MCF 10A (cell line): ENCODE data around the gene DEUP1. TPM values are rescaled to one million over a fixed set of nuclear protein-coding genes. Genes with fewer than 3 reads are reported as not detected.

Source experiments
- BruUV-seq: library from RNA; stranded (reverse); fragments of 400-500 nt; replicated peaks from 2 replicates; lab custom pipeline; 2021; lab: Mats Ljungman, UMichigan
- CTCF ChIA-PET: fragments of 300-600 bp; sonication (Branson Sonifier 250); formaldehyde crosslinking; extraction: SDS; loops from one replicate; lab custom pipeline; 2021; ENCODE audit warnings: antibody characterized with exemption, inconsistent platforms; lab: Yijun Ruan, JAX
- POLR2A ChIA-PET: fragments of 300-600, 350-650 bp; sonication (Branson Sonifier 250); formaldehyde crosslinking; extraction: SDS; loops from one replicate; lab custom pipeline; 2020; ENCODE audit warnings: antibody characterized with exemption, inconsistent platforms; lab: Yijun Ruan, JAX
- DNase-seq: peaks from one replicate; pipeline ENCODE4 v3.0.0-alpha.2; 2018; ENCODE audit not compliant: unreplicated experiment
- H3K27ac Mint-ChIP-seq: one replicate; pipeline ENCODE4 v1.8.0; 2022; ENCODE audit warnings: mild to moderate bottlenecking, low read depth, mixed read lengths; ENCODE audit not compliant: unreplicated experiment
- H3K27me3 Mint-ChIP-seq: one replicate; pipeline ENCODE4 v1.8.0; 2022; ENCODE audit warnings: mixed read lengths; ENCODE audit not compliant: insufficient read depth, unreplicated experiment
- H3K36me3 Mint-ChIP-seq: one replicate; pipeline ENCODE4 v1.8.0; 2022; ENCODE audit warnings: mild to moderate bottlenecking, moderate library complexity, mixed read lengths; ENCODE audit not compliant: insufficient read depth, unreplicated experiment
- H3K4me1 Mint-ChIP-seq: one replicate; pipeline ENCODE4 v1.8.0; 2022; ENCODE audit warnings: mixed read lengths; ENCODE audit not compliant: insufficient read depth, unreplicated experiment
- H3K4me3 Mint-ChIP-seq: one replicate; pipeline ENCODE4 v1.8.0; 2022; ENCODE audit warnings: mild to moderate bottlenecking, moderate library complexity, mixed read lengths; ENCODE audit not compliant: unreplicated experiment
- H3K9me3 Mint-ChIP-seq: one replicate; pipeline ENCODE4 v1.8.0; 2022; ENCODE audit warnings: mixed read lengths; ENCODE audit not compliant: unreplicated experiment
- intact Hi-C: fragments of 100-400 bp; cut with micrococcal nuclease; formaldehyde crosslinking; loops from 2 replicates; pipeline ENCODE4 v1.14.1; 2022
- total RNA-seq: library from RNA; stranded (reverse); gene quantifications from 2 replicates; pipeline ENCODE4 v1.2.3, GENCODE V29; 2022
- TF ChIP-seq, protein P1 (sequence below): fragments of 200-600 bp; IDR thresholded peaks from one replicate; pipeline ENCODE4 v1.8.0; 2022; ENCODE audit warnings: antibody characterized with exemption, mild to moderate bottlenecking; ENCODE audit not compliant: unreplicated experiment

DEUP1 gene
- total RNA-seq, 1 experiment from 2014 or later = not detected

- DNase-seq = peak; percentile 89
- ChIA-PET CTCF (interaction anchor here (0.8 kb wide), 1 partner anchor 176 kb away, joined by 3 read pairs; no protein-coding TSS in a partner anchor), POLR2A (interaction anchor here (0.6 kb wide), 2 partner anchors 8 to 176 kb away, joined by 3 read pairs; no protein-coding TSS in a partner anchor)
- Mint-ChIP-seq H3K9me3 (no peaks in the 10 kb centered on the region), H3K36me3 (peaks cover 6% of the 10 kb centered on the region), H3K27ac (no peak overlapping the region), H3K4me3 (no peak overlapping the region), H3K4me1 (peaks cover 9% of the 10 kb centered on the region), H3K27me3 (no peaks in the 10 kb centered on the region)
- TF ChIP-seq, protein P1, sequence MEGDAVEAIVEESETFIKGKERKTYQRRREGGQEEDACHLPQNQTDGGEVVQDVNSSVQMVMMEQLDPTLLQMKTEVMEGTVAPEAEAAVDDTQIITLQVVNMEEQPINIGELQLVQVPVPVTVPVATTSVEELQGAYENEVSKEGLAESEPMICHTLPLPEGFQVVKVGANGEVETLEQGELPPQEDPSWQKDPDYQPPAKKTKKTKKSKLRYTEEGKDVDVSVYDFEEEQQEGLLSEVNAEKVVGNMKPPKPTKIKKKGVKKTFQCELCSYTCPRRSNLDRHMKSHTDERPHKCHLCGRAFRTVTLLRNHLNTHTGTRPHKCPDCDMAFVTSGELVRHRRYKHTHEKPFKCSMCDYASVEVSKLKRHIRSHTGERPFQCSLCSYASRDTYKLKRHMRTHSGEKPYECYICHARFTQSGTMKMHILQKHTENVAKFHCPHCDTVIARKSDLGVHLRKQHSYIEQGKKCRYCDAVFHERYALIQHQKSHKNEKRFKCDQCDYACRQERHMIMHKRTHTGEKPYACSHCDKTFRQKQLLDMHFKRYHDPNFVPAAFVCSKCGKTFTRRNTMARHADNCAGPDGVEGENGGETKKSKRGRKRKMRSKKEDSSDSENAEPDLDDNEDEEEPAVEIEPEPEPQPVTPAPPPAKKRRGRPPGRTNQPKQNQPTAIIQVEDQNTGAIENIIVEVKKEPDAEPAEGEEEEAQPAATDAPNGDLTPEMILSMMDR = no peak
- BruUV-seq = no TSS peak
- intact Hi-C loops = no loop called here
Measured at GRCh38 chr11:93476796-93477195, 146.3 kb downstream of the DEUP1 start.

DNA sequence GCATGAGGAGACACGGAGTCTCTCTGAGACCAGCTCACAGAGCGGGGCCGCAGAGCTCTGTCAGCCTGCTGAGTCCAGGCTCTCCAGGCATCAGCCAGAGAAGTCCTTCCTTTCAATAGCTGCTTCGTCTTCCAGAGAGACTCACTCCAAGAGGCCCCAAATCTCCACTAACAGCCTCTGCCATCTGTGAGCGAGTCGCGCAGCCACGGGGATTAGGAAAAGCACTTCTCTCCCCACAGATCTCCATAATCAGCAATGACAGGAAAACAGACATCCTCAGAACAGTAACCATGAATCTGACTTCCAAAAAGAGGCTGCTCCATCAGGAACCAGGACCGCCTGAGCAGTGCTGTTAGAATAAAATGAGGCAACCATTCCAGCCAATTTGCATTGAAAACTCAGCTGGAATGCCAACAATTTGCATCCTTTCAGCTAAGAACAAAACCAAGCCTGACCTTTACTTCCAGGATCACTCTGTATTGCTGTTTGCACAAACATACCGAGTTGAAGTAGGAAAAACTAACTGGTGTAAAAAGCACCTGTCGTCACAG, 147.2 kb downstream of the DEUP1 start:
- no peak overlapping the region for H3K4me3 Mint-ChIP-seq
- peaks cover 6% of the 10 kb centered on the region for H3K36me3 Mint-ChIP-seq
- H3K27me3 Mint-ChIP-seq = no peaks in the 10 kb centered on the region
- TF ChIP-seq, protein P1 = no peak
- no peak overlapping the region for H3K27ac Mint-ChIP-seq
- no TSS peak for BruUV-seq
- H3K9me3 Mint-ChIP-seq = no peaks in the 10 kb centered on the region
- CTCF ChIA-PET = interaction anchor here (1.2 kb wide), 1 partner anchor 173 kb away, joined by 3 read pairs; no protein-coding TSS in a partner anchor
- POLR2A ChIA-PET = no interaction called here
- no peak for DNase-seq
- intact Hi-C loops = no loop called here
- H3K4me1 Mint-ChIP-seq = peaks cover 9% of the 10 kb centered on the region

- TF ChIP-seq, protein P1 = no peak
- no TSS peak for BruUV-seq
- no peak for DNase-seq
- ChIA-PET POLR2A (interaction anchor here (0.7 kb wide), 1 partner anchor 178 kb away, joined by 3 read pairs; no protein-coding TSS in a partner anchor), CTCF (interaction anchor here (0.8 to 1.3 kb wide), 3 partner anchors 63 to 176 kb away, joined by 3 read pairs; no protein-coding TSS in a partner anchor)
- no peak overlapping the region for H3K27ac Mint-ChIP-seq
- intact Hi-C loops = no loop called here
- no peak overlapping the region for H3K4me3 Mint-ChIP-seq
- H3K27me3 Mint-ChIP-seq = no peaks in the 10 kb centered on the region
- H3K4me1 Mint-ChIP-seq = peaks cover 9% of the 10 kb centered on the region
- H3K36me3 Mint-ChIP-seq = peaks cover 6% of the 10 kb centered on the region
- no peaks in the 10 kb centered on the region for H3K9me3 Mint-ChIP-seq
Measured at GRCh38 chr11:93478841-93479240, 148.3 kb downstream of the DEUP1 start.

DNA sequence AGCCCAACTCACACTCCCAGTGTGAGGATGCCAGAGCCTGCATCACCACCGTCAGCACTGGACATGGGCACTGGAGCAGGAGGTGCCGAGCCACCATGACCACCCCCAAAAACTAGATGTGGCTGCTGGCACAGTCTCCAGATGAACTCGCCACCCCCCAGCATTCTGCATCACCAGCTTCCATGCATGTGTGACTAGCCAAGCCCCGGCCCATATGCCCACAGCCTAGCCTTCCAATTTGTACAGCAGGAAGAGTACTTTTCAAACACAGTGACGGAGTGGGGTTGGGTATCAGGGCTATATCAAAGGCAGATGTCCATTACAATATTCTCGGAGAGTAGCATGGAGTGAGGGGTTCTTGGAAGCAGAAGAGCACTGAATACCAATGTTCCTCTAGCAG, 149.7 kb downstream of the DEUP1 start:
- Mint-ChIP-seq H3K36me3 (peaks cover 6% of the 10 kb centered on the region), H3K27ac (no peak overlapping the region), H3K27me3 (no peaks in the 10 kb centered on the region), H3K4me1 (peaks cover 9% of the 10 kb centered on the region), H3K9me3 (no peaks in the 10 kb centered on the region), H3K4me3 (no peak overlapping the region)
- intact Hi-C loops = loop anchor here (5.0 kb wide), 1 partner anchor 172 kb away; no protein-coding TSS in a partner anchor
- TF ChIP-seq, protein P1 = no peak
- CTCF ChIA-PET = interaction anchor here (1.3 kb wide), 1 partner anchor 62 kb away, joined by 3 read pairs; no protein-coding TSS in a partner anchor
- BruUV-seq = no TSS peak
- POLR2A ChIA-PET = no interaction called here
- no peak for DNase-seq
